Measurements from ENCODE around the gene GLYR1.

DNA sequence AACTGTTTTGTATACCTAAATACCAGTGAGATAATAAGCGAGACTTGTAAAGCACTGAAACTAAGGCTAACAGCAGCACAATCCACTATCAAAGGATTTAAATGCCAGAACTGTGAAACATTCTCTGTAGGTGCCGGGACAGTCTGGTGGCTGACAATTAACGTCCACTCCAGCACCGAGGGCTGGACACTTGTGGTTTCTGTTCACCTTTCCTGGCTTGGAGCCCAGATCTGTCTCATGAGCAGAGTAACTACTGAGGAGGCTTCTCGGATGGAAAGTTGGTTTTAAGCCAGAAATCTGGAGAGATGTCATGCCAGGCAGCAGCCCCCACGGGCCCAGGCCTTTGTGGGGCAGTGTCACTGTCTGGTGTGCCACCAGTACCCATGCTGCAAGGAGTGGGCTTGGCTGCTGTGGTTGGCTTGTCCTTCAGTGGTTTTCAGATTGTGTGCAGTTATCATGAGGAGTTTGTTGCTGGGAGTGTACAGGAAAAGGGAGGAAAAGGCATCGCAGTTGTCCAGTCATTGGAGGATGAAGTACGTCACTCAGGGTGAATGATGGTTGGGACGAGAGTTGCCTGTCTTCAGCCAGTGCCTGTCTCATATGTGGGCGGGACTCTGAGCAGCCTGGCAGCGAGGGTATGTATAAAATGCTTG, 35.7 kb upstream of the GLYR1 start:
- TF ChIP-seq CTCF (IDR thresholded peaks at IDR 0.05): no peak
- no peak for TF ChIP-seq POLR2A (IDR thresholded peaks at IDR 0.05)
